ENCODE measurements around the gene NAALADL2. TPM values are rescaled to one million over a fixed set of nuclear protein-coding genes. Genes with fewer than 3 reads are reported as not detected.
A peak's percentile ranks its signal among the peaks of the same experiment; 100 is the strongest.

The NAALADL2 gene
- total RNA-seq, 1 donor from 2014 or later, result 30.5 TPM

GRCh38 chr3:174891524-174892203 lies 32.5 kb downstream of the NAALADL2 start:
- no peak for DNase-seq

DNA sequence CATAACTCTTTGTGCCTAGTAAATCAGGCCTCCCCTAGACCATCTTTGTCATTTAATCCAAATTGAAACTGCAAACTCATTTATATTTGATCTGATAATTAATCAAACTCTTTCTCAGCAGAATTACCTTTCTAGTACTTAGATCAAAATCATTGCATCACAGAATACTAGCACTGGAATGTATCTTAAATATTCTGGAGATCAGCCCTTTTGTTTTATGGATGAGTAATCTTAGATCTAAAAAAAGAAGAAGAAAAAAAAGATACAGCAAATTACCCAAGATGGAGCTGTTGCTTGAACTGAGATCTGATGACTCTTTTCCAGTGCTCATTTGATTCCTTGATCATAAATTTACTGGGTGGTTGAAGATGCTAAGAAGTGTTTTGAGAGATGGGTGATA lies 47.9 kb downstream of the NAALADL2 start:
- no peak for DNase-seq

GRCh38 chr3:174907628-174908407 lies 48.7 kb downstream of the NAALADL2 start:
- no peak for DNase-seq

- no peak for DNase-seq
These were observed 72.6 kb downstream of the NAALADL2 start for GRCh38 chr3:174931473-174932353.

- no peak for DNase-seq
These were observed 77.5 kb downstream of the NAALADL2 start for GRCh38 chr3:174936590-174936989.

- DNase-seq, result peak; percentile 72
These were observed 78.3 kb downstream of the NAALADL2 start for GRCh38 chr3:174937478-174937877.

- no peak for DNase-seq
These were observed 79.0 kb downstream of the NAALADL2 start for GRCh38 chr3:174938102-174938501.

GRCh38 chr3:174940151-174940550 lies 81.0 kb downstream of the NAALADL2 start:
- DNase-seq, result no peak

GRCh38 chr3:174945276-174945675 lies 86.1 kb downstream of the NAALADL2 start:
- DNase-seq, result no peak

GRCh38 chr3:174945951-174946350 lies 86.8 kb downstream of the NAALADL2 start:
- no peak for DNase-seq

GRCh38 chr3:174949523-174949922 lies 90.4 kb downstream of the NAALADL2 start:
- DNase-seq, result no peak

DNA sequence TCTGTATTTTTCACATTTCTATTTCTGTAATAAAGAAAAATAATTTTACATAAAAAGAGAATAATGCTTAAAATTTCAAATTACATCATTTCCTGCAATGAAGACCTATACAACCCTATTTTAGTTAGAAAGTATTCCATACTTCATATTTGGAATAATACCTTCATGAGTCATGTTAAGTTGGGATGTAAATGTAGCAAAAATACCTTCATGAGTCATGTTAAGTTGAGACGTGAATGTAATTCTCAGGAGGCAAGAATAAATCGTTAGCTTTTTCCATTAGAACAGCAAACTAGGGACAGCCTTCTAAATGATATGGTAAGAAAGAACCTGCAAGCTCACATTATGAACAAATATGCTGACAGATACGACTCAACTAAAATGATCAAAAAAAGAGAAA lies 91.9 kb downstream of the NAALADL2 start:
- no peak for DNase-seq

- no peak for DNase-seq
These were observed 92.4 kb downstream of the NAALADL2 start for GRCh38 chr3:174951498-174952005.

DNA sequence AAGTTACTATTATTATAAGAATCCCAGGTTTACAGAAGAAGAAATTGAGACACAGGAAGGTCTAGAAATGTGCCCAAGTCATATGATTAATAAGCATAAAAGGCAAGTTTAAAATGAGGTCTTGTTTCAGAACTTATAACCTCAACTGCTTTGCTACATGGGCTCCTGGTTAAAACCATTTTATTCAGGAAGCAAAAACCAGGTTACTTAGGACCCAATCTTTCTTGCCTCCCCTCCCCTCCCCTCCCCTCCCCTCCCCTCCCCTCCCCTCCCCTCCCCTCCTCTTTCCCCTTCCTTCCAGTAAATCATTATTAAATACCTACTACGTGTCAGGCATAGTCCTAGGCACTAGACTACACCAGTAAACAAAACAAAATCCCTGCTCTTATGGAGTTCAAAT lies 93.9 kb downstream of the NAALADL2 start:
- DNase-seq, result no peak

GRCh38 chr3:174955513-174956016 lies 96.4 kb downstream of the NAALADL2 start:
- no peak for DNase-seq

DNA sequence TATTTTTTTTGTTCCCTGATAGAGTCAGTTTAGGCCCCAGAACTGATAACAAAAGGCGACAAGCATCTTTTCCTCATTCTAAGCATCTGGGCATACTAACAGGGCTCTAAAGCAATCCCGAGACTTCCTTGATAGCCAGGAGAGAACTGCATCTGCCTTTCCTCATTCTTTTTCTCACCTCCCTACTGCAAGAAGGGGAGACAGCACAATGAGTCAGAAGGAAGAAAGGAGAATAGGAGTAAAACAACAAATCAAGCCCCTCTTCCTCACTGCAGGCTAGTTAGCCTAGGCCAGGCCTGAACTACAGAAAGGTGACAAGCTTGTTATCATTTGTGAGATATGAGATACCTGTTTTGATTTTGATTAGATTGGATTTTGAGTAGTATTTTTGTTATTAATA lies 97.9 kb downstream of the NAALADL2 start:
- DNase-seq, result no peak

DNA sequence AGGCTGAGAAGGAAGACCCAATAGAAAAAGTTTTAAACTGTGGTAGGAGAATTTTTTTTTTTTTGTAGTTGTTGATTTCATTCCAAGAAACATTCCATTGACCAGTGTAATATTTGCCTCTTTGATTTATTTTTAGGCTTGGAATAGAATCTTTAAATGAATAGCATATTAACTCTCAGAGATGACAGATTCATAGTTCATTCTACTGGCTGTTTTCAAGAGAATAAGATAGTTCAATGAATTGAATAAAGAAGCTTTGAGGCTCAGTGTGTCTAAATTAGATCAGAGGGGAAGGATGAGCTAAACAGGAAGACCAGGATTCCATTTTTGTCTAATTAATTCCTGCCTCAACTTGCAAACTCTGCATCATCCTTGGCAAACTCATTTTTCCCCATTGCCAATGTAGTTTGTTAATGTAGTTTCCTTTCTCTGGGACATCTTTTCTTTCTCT lies 98.4 kb downstream of the NAALADL2 start:
- DNase-seq, result peak; percentile 72

DNA sequence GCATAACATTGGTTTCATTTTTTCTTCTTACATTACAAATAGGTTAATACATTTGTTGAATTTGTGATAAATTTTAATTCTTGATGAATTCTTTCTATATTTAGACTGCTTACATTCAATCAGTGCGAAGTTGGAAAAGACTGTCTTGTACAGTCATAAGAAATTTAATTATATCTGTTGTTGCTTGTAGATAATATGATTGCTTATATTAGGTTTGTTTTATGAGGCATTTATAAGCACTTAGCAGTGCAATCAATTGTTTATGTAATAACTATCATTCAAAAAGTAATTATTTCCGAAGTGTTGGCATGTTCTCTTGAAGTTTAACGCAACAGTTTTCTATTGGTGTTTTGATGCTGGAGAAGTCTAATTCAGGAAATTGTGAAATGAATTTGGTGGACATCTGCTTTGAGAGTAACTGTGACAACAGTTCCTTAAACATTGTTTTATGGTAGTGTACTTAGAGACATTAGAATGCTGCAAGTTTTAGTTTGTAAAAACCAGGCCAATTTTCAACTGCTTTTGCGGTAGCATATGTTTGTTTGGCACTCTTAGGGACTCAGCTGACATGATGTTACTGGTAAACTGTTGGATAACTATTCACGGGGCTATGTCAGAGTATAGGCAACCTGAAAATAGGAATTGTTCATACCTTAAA lies 99.7 kb downstream of the NAALADL2 start:
- peak; percentile 90 for DNase-seq

DNA sequence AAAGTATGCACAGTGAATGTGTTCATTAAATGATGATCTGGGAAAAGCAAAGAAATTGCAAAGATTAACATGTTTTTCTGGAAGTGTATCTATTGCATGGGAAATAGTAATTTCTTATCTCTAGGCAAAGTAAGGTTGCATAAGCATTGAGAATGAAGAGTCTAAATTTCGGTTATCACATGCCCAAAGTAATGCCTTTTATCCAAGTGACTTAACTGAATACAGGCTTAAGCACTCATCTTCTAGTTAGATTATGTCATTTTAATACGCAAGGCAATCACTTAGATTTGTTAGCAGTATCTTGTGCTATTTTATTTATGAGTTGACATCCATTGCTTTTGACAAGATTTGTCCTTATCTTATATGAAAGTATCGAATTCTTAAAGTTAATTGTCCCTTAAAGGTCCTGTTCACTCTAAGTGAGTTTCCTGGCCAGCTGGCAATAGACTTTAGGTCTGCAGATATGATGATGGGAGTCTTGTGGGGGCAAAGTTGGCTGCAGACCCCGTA lies 100.5 kb downstream of the NAALADL2 start:
- no peak for DNase-seq

DNA sequence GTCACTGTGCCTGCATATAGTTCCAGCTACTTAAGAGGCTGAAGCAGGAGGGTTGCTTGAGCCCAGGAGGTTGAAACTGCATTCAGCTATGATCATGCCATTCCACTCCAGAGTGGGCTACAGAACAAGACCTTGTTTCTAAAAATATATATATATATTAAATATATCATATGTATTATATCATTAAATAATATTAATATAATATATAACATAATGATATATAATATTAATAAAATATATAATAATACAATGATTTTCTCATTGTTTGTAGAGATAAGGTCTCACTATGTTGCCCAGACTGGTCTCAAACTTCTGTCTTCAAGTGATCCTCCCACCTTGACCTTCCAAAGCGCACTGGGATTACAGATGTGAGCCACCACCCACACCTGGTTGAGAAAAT lies 101.8 kb downstream of the NAALADL2 start:
- DNase-seq, result no peak

DNA sequence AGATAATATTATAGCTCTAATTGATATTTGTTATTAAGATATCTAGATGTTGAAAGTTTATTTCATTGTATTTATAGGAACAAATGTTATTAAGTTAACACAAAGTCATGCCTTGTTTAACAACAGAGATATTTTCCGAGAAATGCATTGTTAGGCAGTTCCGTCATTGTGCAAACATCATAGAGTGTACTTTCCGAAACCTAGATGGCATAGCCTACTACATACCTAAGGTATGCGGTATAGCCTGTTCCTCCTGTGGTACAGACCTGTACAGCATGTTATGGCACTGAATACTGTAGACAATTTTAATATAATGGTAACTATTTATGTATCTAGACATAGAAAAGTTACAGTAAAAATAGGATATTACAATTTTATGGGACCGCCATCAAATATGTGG lies 114.3 kb downstream of the NAALADL2 start:
- DNase-seq, result no peak

DNA sequence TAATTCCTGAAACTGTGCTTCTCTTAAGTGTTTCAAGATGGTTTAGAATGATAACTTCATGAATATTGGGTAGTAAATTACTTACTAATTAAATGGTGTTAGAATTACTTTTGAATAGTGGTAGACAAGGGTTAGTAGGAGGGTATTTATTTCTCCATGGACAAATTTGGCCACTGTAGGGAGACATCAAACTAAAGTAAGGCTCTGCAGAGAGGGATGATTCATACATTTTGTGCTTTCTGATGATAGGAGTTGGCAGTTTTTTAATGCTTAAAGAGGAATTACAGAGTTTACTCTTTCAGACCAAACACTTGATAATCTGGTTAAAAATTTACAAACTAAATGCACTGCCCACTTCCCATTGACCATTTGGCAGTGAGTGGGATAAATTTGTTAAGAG lies 127.6 kb downstream of the NAALADL2 start:
- no peak for DNase-seq
